Ectodermal cell (in vitro differentiated cells): ENCODE results near the gene CDK10.
"Not testable (repeated sequence)": the region's sequence is repeated elsewhere in the genome, so short reads cannot be mapped to it uniquely, and the experiment has no call there.

Source experiments
- H3K27ac ChIP-seq: 2 replicates; pipeline ENCODE4 v1.7.0; 2013; ENCODE audit warnings: mild to moderate bottlenecking, low read depth, low read length; ENCODE audit not compliant: insufficient read depth, poor library complexity, severe bottlenecking
- H3K27me3 ChIP-seq: 2 replicates; pipeline ENCODE4 v1.7.0; 2013; ENCODE audit warnings: mild to moderate bottlenecking, low read length; ENCODE audit not compliant: insufficient read depth, control insufficient read depth, poor library complexity, severe bottlenecking
- H3K36me3 ChIP-seq: one replicate; pipeline ENCODE4 v1.7.0; 2013; ENCODE audit warnings: low read length; ENCODE audit not compliant: control insufficient read depth, insufficient read depth
- H3K4me1 ChIP-seq: one replicate; pipeline ENCODE4 v1.7.0; 2013; ENCODE audit warnings: low read length; ENCODE audit not compliant: control insufficient read depth, insufficient read depth
- H3K4me3 ChIP-seq: 2 replicates; pipeline ENCODE4 v1.7.0; 2013; ENCODE audit warnings: low read depth, low read length, control low read depth; ENCODE audit not compliant: insufficient read depth
- H3K9me3 ChIP-seq: 2 replicates; pipeline ENCODE4 v1.7.0; 2013; ENCODE audit warnings: mild to moderate bottlenecking, low read length, moderate library complexity; ENCODE audit not compliant: control insufficient read depth
- WGBS, 2 experiments: methylation state at CpG; one replicate each; pipeline ENCODE4 v1.1.7; 2013; ENCODE audit warnings: missing lambda C conversion rate in 2 of 2; 5-methylcytosine and 5-hydroxymethylcytosine counted together

Gene CDK10

DNA sequence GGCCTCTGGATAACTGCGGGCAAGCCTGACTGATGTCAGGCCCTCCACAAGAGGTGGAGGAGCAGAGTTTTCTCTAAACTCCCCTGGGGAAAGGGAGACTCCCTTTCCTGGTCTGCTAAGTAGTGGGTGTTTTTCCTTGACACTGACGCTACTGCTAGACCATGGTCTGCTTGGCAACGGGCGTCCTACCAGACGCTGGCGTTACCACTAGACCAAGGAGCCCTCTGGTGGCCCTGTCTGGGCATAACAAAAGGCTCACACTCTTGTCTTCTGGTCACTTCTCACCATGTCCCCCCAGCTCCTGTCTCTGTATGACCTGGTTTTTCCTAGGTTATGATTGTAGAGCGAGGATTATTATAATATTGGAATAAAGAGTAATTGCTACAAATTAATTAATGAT, 19.5 kb upstream of the CDK10 start:
- H3K4me3 ChIP-seq, H3K27ac ChIP-seq, H3K27me3 ChIP-seq, H3K4me1 ChIP-seq, H3K9me3 ChIP-seq: not testable (repeated sequence)
- 57 to 73% methylated on average over 5 to 6 of the region's 7 CpGs for WGBS, 2 experiments
- H3K36me3 ChIP-seq, result peaks cover 31% of the 10 kb centered on the region

DNA sequence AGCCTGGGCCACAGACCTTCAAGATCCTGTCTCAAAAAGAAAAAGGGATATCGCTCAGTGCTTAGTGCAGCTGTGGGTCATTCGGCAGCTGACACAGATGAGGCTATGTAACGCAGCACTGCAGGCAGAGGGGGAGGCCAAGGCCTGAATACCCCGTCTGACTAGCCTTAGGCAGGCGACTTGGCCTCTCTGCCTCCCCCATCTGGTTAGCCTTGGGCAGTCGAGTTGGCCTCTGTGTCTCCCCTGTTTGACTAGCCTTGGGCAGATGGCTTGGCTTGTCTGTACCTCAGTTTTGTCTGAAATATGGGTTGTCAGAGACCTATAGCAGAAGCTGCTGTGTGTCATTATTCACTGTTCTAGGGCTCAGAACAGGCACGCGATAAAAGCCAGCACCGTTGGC, 18.9 kb upstream of the CDK10 start:
- WGBS, 2 experiments, result 81% methylated on average over 9 of the region's 9 CpGs
- H3K4me1 ChIP-seq, result no peaks in the 10 kb centered on the region
- H3K27me3 ChIP-seq, result no peaks in the 10 kb centered on the region
- H3K36me3 ChIP-seq, result peaks cover 29% of the 10 kb centered on the region
- no peak overlapping the region for H3K4me3 ChIP-seq
- H3K27ac ChIP-seq, result no peak overlapping the region
- H3K9me3 ChIP-seq, result no peaks in the 10 kb centered on the region

DNA sequence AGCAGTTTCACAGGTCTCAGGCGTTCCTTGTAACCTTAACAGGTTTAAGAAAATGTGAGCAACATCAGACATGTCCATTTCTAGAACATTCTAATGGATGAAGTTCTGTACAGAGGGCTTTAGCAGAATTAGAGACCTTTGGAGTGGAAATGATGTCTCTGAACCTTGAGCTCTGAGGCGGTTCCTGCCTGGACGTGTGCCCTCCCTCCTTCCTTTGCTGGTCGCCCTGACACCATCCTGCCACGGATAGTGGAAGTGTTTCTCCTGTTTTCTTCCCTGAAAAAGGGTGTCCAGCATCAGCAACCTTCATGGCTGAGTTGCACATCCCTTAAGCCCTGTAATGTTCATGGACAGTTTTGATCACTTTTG, 17.7 kb upstream of the CDK10 start:
- Histone ChIP-seq H3K4me3 (no peak overlapping the region), H3K27ac (no peak overlapping the region), H3K27me3 (no peaks in the 10 kb centered on the region), H3K36me3 (peaks cover 23% of the 10 kb centered on the region), H3K4me1 (no peaks in the 10 kb centered on the region), H3K9me3 (no peaks in the 10 kb centered on the region)
- 92 to 96% methylated on average over 5 of the region's 5 CpGs for WGBS, 2 experiments

DNA sequence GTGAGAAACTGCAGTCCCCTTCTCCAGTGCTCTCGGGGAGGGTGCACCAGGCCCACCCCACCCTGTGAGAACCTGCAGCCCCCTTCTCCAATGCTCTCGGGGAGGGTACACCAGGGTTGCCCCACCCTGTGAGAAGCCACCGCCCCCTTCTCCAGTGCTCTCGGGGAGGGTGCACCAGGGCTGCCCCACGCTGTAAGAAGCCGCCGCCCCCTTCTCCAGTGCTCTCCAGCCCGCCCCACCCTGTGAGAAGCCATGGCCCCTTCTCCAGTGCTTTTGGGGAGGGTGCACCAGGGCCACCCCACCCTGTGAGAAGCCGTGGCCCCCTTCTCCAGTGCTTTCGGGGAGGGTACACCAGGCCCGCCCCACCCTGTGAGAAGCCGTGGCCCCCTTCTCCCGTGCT, 16.7 kb upstream of the CDK10 start:
- Histone ChIP-seq H3K9me3 (no peaks in the 10 kb centered on the region), H3K4me3 (no peak overlapping the region), H3K36me3 (peaks cover 19% of the 10 kb centered on the region), H3K4me1 (no peaks in the 10 kb centered on the region), H3K27me3 (no peaks in the 10 kb centered on the region), H3K27ac (no peak overlapping the region)
- WGBS, 2 experiments, result 89 to 90% methylated on average over 13 of the region's 13 CpGs

DNA sequence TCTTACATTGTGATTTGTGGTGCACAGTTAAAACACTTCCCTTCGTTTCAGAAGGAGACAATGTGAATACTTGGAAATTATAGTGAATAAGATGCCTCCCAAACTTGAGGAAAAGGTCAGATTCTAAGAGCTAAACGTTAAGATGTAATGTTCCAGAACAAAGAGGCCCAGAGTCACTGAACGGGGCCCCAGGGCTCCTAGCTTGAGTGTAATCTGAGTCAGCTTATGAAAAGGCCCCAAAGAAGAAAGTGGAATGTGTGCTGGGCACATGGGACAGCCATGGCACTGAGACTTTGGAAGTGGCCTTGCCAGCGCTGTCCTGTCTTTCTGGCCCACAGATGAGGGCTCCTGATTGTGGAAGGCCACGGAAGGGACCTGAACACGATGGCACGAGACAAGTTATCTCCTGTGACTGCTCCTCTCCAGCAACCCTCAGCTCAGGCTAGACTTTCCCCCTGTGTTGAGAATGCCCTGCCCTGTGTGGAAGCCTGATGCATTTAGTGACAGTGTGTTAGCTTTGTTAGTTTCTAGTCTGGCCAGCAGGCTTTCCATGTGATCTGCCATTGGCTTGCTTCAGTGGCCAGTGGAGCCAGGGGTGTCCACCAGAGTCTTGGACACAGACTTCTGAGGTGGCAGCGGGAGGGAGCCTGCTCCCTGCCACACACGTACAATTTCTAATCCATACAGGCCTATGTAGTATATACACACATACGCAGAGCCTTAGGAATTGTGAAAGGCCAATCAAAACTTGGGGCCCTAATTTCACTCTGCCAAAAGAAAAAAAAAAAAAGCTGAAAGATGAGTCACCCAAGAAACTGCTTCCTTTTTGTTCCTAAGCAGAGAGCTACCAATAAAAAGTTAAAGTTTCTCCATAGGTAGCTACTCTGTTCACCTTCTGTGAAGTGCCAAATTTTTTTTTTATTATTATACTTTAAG, 15.7 kb upstream of the CDK10 start:
- H3K36me3 ChIP-seq, result peaks cover 14% of the 10 kb centered on the region

DNA sequence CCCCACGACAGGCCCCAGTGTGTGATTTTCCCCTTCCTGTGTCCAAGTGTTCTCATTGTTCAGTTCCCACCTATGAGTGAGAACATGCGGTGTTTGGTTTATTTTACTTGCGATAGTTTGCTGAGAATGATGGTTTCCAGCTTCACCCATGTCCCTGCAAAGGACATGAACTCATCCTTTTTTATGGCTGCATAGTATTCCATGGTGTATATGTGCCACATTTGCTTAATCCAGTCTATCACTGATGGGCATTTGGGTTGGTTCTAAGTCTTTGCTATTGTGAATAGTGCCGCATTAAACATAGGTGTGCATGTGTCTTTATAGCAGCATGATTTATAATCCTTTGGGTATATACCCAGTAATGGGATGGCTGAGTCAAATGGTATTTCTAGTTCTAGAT, 14.9 kb upstream of the CDK10 start:
- H3K4me3 ChIP-seq, H3K9me3 ChIP-seq, H3K27me3 ChIP-seq, H3K4me1 ChIP-seq, H3K36me3 ChIP-seq, H3K27ac ChIP-seq: not testable (repeated sequence)
- 92 to 96% methylated on average over 4 of the region's 4 CpGs for WGBS, 2 experiments

More for the DNA sequence above, 15.7 kb upstream of the CDK10 start:
- WGBS, 2 experiments, result 94 to 95% methylated on average over 10 of the region's 10 CpGs
- H3K4me3 ChIP-seq, result no peak overlapping the region
- no peak overlapping the region for H3K27ac ChIP-seq
- H3K4me1 ChIP-seq, result no peaks in the 10 kb centered on the region
- H3K9me3 ChIP-seq, result no peaks in the 10 kb centered on the region
- H3K27me3 ChIP-seq, result no peaks in the 10 kb centered on the region

DNA sequence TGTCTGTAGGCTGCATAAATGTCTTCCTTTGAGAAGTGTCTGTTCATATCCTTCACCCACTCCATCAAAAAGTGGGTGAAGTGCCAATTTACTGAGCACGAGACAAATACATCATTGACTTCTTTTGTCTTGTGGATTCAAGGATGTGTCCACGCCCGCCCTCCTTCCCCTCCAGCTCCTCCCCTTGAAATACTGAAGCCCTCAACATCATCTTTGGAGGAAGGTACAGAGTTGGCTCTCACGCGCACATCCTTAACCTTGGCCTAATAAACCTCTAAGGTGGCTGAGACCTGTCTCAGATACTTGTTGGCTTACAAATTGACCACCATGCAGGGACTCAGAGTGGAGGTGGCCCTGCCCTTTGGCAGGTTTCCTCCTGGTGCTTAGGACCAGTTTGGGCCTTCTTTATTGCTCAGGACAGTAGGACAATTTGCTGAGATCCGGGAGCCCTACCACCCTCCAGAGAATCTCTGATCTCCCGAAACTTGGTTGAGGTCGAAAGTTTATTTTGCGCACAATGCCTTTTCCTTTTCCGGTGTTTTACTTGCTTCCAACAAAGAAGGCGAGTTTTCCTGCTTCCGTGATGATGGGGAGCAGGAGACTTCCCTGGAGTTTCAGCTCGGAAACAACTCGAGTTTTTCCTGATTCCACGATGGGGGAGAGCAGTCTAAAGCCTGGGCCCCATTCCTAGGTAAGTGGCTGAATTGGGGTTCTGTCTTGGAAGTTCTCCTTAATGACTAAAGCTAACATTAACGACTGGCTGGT, 14.1 kb upstream of the CDK10 start:
- 93 to 94% methylated on average over 16 of the region's 16 CpGs for WGBS, 2 experiments
- Histone ChIP-seq H3K4me3 (no peak overlapping the region), H3K4me1 (no peaks in the 10 kb centered on the region), H3K27me3 (no peaks in the 10 kb centered on the region), H3K27ac (no peak overlapping the region), H3K9me3 (no peaks in the 10 kb centered on the region), H3K36me3 (peaks cover 7% of the 10 kb centered on the region)

DNA sequence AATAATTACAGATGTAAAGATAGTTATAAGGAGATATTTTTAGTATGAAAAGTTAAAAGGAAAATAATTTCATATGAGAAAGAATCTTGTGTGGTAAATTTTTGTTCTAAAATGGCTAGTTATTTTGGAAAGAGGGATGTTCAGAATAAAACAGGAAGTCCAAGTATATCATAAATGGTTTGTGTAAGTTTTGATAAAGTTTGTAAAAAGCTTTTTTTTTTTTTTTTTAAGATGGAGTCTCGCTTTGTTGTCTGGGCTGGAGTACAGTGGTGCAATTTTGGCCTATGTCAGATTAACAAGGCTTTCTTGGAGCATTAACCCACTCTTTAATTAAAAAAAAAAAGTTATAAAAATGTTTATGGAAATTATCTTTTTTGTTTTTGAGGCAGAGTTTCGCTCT, 8.2 kb upstream of the CDK10 start:
- no peaks in the 10 kb centered on the region for H3K9me3 ChIP-seq
- 93 to 98% methylated on average over 2 of the region's 2 CpGs for WGBS, 2 experiments
- H3K27ac ChIP-seq, result no peak overlapping the region
- H3K4me3 ChIP-seq, result no peak overlapping the region
- no peaks in the 10 kb centered on the region for H3K27me3 ChIP-seq
- H3K4me1 ChIP-seq, result no peaks in the 10 kb centered on the region
- peaks cover 10% of the 10 kb centered on the region for H3K36me3 ChIP-seq

DNA sequence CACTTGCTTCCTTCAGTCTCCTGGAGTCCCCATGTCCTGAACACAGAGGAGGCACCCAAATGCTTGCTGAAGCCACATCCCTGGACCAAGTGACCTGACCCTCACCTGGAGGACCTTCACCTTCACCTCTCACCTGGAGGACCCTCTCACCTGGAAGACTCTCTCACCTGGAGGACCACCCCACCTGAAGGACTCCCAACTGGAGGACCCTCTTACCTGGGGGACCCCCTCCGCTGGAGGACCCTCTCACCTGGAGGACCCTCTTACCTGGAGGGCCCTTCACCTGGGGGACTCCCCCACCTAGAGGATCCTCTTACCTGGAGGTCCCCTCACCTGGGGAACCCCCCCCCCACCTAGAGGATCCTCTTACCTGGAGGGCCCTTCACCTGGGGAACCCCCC, 573 bp upstream of the CDK10 start:
- WGBS, 2 experiments, result 97 to 100% methylated on average over 1 of the region's 1 CpG
- H3K36me3 ChIP-seq, result peaks cover 27% of the 10 kb centered on the region
- H3K27me3 ChIP-seq, result no peaks in the 10 kb centered on the region
- no peak overlapping the region for H3K27ac ChIP-seq
- no peak overlapping the region for H3K4me3 ChIP-seq
- H3K9me3 ChIP-seq, result no peaks in the 10 kb centered on the region
- peaks cover 7% of the 10 kb centered on the region for H3K4me1 ChIP-seq

DNA sequence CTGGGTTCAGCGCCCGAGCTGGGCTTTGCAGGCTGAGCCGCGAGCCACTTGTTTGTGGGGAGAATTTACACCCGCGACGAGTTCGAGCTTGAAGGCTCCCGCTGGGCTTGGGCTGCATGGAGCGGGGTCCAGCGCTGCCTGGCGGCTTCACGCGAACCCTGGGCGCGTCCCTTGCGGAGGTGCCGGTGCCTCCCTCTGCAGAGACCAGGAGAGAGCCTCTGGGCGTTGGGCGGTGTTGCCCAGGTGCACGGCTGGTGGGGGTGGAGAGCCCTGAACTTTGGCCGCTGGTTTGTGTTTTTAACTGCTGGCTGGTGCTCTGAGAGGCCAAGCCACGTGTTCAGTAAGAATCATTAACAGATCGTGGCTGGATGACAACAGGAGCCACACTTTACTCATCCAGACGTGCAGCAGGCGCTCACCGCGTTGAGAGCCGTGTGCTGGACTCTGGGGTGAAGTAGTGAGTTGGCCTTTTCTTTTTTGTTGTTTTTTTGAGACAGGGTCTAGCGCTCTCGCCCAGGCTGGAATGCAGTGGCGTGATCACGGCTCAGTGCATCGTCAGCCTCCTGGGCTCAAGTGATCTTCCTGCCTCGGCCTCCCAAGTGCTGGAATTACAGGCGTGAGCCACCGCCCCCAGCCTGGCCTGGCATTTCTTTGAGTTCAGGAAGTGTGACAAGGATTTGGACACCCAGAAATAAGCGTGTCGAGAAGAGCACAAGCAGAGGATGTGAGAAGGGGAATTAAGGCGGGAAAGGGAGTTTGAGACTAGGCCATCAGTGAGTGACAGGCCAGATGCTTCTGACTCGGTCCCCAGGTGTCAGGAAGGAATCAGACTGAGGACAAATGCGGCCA, 827 bp downstream of the CDK10 start:
- 27% methylated on average over 42 of the region's 42 CpGs for WGBS, 2 experiments
- Histone ChIP-seq H3K27me3 (no peaks in the 10 kb centered on the region), H3K36me3 (peaks cover 31% of the 10 kb centered on the region), H3K4me1 (peaks cover 7% of the 10 kb centered on the region), H3K9me3 (no peaks in the 10 kb centered on the region), H3K27ac (peak overlapping the region; percentile 63), H3K4me3 (peak overlapping the region; percentile 95)
